Measurements from ENCODE around the gene TBC1D22A. TPM values are rescaled to one million over a fixed set of nuclear protein-coding genes. Genes with fewer than 3 reads are reported as not detected.

The TBC1D22A gene
- total and polyA plus RNA-seq, 2 experiments from 2014 or later, result 15.3 to 19.8 TPM

- H3K4me3 ChIP-seq, result no peak overlapping the region
- peaks cover 11% of the 10 kb centered on the region for H3K4me1 ChIP-seq (ENCODE audit: insufficient read depth)
- H3K27ac ChIP-seq, result no peak overlapping the region
- no peak for DNase-seq (ENCODE audit: low spot score)
- TF ChIP-seq EZH2phosphoT487 (IDR thresholded peaks at IDR 0.05; ENCODE audit: low read depth, severe bottlenecking, unreplicated experiment) (no peak), EZH2 (IDR thresholded peaks at IDR 0.05; ENCODE audit: borderline replicate concordance) (no peak), CTCF (IDR thresholded peaks at IDR 0.05; ENCODE audit: poor library complexity) (no peak)
- no peaks in the 10 kb centered on the region for H3K36me3 ChIP-seq (replicated peaks; ENCODE audit: insufficient read depth, low read depth)
- H2AFZ ChIP-seq, result no peak overlapping the region
- no peaks in the 10 kb centered on the region for H3K9me2 ChIP-seq (replicated peaks; ENCODE audit: insufficient read depth)
- H3K27me3 ChIP-seq, result no peaks in the 10 kb centered on the region
- no peak overlapping the region for H3K4me2 ChIP-seq
- H3K9me3 ChIP-seq (ENCODE audit: low read depth), result no peaks in the 10 kb centered on the region
- H4K20me1 ChIP-seq (ENCODE audit: insufficient read depth, poor library complexity, severe bottlenecking), result no peaks in the 10 kb centered on the region
- 86% methylated on average over 9 of the region's 20 CpGs for WGBS (ENCODE audit: low lambda C conversion rate, missing lambda C conversion rate)
- no peaks in the 10 kb centered on the region for H3K79me2 ChIP-seq
Measured at GRCh38 chr22:47114813-47115517, 352.5 kb downstream of the TBC1D22A start.

DNA sequence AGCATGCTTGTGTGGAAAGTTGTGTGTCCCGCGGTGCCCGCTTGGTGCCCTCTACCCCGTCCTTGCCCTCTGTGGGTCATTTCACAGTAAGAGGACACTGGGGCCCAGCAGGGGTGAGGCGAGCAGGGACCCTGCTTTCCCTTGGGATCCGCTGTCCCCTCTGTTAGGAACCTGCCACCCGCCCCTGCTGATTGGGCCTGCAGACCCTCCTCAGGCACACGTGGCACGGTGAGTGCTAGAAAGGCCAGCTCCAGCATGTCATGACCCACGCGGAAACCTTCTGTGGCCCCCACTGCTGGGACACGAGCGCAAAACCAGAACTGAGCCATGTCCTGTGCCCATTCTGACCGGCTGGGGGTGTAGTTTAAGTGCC lies 353.1 kb downstream of the TBC1D22A start:
- no peak overlapping the region for H2AFZ ChIP-seq
- TF ChIP-seq EZH2 (IDR thresholded peaks at IDR 0.05; ENCODE audit: borderline replicate concordance) (no peak), EZH2phosphoT487 (IDR thresholded peaks at IDR 0.05; ENCODE audit: low read depth, severe bottlenecking, unreplicated experiment) (no peak), CTCF (IDR thresholded peaks at IDR 0.05; ENCODE audit: poor library complexity) (no peak)
- 96% methylated on average over 14 of the region's 14 CpGs for WGBS (ENCODE audit: low lambda C conversion rate, missing lambda C conversion rate)
- H3K4me3 ChIP-seq, result no peak overlapping the region
- no peaks in the 10 kb centered on the region for H3K9me3 ChIP-seq (ENCODE audit: low read depth)
- H3K4me1 ChIP-seq (ENCODE audit: insufficient read depth), result peaks cover 11% of the 10 kb centered on the region
- no peaks in the 10 kb centered on the region for H4K20me1 ChIP-seq (ENCODE audit: insufficient read depth, poor library complexity, severe bottlenecking)
- H3K4me2 ChIP-seq, result no peak overlapping the region
- H3K9me2 ChIP-seq (replicated peaks; ENCODE audit: insufficient read depth), result no peaks in the 10 kb centered on the region
- H3K27ac ChIP-seq, result no peak overlapping the region
- no peaks in the 10 kb centered on the region for H3K79me2 ChIP-seq
- H3K27me3 ChIP-seq, result no peaks in the 10 kb centered on the region
- no peak for DNase-seq (ENCODE audit: low spot score)
- H3K36me3 ChIP-seq (replicated peaks; ENCODE audit: insufficient read depth, low read depth), result no peaks in the 10 kb centered on the region

GRCh38 chr22:47115921-47116320 lies 353.5 kb downstream of the TBC1D22A start:
- Histone ChIP-seq H3K27ac (no peak overlapping the region), H3K4me2 (no peak overlapping the region), H4K20me1 (ENCODE audit: insufficient read depth, poor library complexity, severe bottlenecking) (no peaks in the 10 kb centered on the region), H3K79me2 (no peaks in the 10 kb centered on the region), H3K4me3 (no peak overlapping the region), H3K9me2 (replicated peaks; ENCODE audit: insufficient read depth) (no peaks in the 10 kb centered on the region), H2AFZ (no peak overlapping the region), H3K4me1 (ENCODE audit: insufficient read depth) (peaks cover 8% of the 10 kb centered on the region), H3K27me3 (no peaks in the 10 kb centered on the region), H3K36me3 (replicated peaks; ENCODE audit: insufficient read depth, low read depth) (no peaks in the 10 kb centered on the region), H3K9me3 (ENCODE audit: low read depth) (no peaks in the 10 kb centered on the region)
- 98% methylated on average over 13 of the region's 13 CpGs for WGBS (ENCODE audit: low lambda C conversion rate, missing lambda C conversion rate)
- DNase-seq (ENCODE audit: low spot score), result no peak
- no peak for TF ChIP-seq EZH2 (IDR thresholded peaks at IDR 0.05; ENCODE audit: borderline replicate concordance)
- no peak for TF ChIP-seq EZH2phosphoT487 (IDR thresholded peaks at IDR 0.05; ENCODE audit: low read depth, severe bottlenecking, unreplicated experiment)
- TF ChIP-seq CTCF (IDR thresholded peaks at IDR 0.05; ENCODE audit: poor library complexity), result no peak
